Mesodermal cell (in vitro differentiated cells): ENCODE data around the gene MBD3.

Experiments used
- H3K27ac ChIP-seq: 2 replicates; pipeline ENCODE4 v1.7.0; 2013; ENCODE audit warnings: mild to moderate bottlenecking, low read depth, low read length, moderate library complexity; ENCODE audit not compliant: severe bottlenecking
- H3K36me3 ChIP-seq: 2 replicates; pipeline ENCODE4 v1.7.1; 2013; ENCODE audit warnings: mild to moderate bottlenecking, low read length, moderate library complexity; ENCODE audit not compliant: control insufficient read depth, insufficient read depth
- H3K4me1 ChIP-seq: one replicate; pipeline ENCODE4 v1.7.1; 2013; ENCODE audit warnings: mild to moderate bottlenecking, low read length; ENCODE audit not compliant: insufficient read depth, control insufficient read depth, poor library complexity, severe bottlenecking
- H3K4me3 ChIP-seq: 2 replicates; pipeline ENCODE4 v1.7.0; 2013; ENCODE audit warnings: low read length, control low read depth, mild to moderate bottlenecking; ENCODE audit not compliant: insufficient read depth, poor library complexity, severe bottlenecking; ENCODE audit errors: extremely low read depth
- H3K9me3 ChIP-seq: 2 replicates; pipeline ENCODE4 v1.7.1; 2013; ENCODE audit warnings: mild to moderate bottlenecking, low read length, moderate library complexity; ENCODE audit not compliant: control insufficient read depth
- WGBS, 2 experiments: methylation state at CpG; one replicate each; pipeline ENCODE4 v1.1.5; 2013; ENCODE audit warnings: missing lambda C conversion rate in 2 of 2; ENCODE audit not compliant: insufficient coverage in 2 of 2; 5-methylcytosine and 5-hydroxymethylcytosine counted together

MBD3 gene

DNA sequence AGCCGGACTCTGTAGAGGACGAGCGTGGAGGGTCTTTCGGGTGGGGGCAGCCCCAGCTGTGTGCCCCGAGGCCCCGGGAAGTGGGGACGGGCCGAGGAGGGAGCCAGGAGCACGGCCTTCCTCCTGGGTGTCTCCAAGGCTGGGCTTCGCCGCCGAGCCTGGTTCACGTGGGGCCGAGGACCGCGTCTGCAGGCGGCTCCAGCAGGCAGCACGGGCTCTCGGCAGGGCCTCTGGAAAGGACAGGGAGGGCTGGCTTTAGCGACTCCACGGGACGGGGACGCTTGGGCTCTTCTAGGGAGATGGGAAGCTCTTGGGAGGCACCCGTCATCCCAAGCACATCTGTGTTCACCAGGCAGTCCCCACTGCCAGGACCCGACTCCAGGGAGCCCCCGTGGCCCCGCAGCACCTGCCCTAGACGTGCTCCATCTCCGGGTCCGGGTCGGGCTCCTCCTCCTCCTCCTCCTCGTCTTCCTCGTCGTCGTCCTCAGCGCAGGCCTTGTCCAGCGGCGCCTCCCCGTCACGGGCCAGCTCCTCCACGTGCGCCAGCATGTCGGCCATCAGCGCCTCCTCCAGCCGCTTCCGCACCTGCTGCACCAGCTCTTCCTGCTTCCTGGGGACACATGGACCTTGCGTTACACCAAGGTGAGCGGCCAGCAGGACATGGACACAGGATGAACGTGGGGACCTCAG is 14.6 kb downstream of the MBD3 start:
- 94 to 96% methylated on average over 47 to 48 of the region's 49 CpGs for whole genome bisulfite sequencing, 2 experiments
- no peak overlapping the region for H3K27ac ChIP-seq
- no peak overlapping the region for H3K4me3 ChIP-seq
- peaks cover 65% of the 10 kb centered on the region for H3K36me3 ChIP-seq
- H3K9me3 ChIP-seq: no peaks in the 10 kb centered on the region
- H3K4me1 ChIP-seq: no peaks in the 10 kb centered on the region

DNA sequence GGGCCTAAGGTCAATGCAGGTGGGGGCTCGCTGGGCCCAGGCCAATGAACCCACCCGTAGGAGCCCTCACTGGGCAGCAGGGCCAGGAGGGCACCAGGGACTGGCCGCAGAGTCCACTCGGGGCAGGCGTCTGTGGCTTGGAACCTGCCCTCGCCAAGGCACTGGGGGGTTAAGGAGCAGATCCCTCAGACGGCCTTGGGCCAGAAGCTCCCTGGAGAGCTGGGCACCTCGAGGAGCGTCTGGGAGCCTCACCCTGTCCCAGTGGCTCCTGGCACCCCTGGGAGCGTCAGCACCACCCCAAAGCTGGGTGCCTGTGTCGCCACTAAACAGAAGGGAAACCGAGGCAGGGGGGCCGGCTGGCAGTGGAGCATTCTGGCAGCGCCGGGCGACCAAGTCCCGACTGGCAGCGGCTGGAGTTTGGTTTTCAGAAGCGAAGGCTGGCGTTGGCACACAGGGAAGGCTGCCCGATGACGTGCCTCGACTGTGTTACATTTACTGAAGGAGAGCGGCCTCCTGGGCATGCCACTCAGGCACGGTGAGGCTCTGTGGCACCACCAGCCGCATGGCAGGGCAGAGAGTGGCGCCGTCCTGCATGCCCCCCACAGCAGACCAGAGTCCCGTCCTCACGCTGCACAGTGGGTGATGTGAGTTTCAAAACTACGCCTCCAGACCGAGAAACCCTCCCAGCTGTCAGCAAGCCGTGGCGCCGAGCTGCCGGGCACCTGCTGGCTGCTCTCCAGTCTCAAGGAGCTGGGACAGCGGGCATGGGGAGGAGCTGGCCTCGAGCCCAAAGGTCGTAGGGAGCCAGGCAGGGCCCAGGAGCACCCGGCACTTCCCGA is 15.4 kb downstream of the MBD3 start:
- 94 to 96% methylated on average over 39 to 41 of the region's 41 CpGs for WGBS, 2 experiments
- no peaks in the 10 kb centered on the region for H3K4me1 ChIP-seq
- no peak overlapping the region for H3K4me3 ChIP-seq
- peaks cover 58% of the 10 kb centered on the region for H3K36me3 ChIP-seq
- no peak overlapping the region for H3K27ac ChIP-seq
- no peaks in the 10 kb centered on the region for H3K9me3 ChIP-seq

DNA sequence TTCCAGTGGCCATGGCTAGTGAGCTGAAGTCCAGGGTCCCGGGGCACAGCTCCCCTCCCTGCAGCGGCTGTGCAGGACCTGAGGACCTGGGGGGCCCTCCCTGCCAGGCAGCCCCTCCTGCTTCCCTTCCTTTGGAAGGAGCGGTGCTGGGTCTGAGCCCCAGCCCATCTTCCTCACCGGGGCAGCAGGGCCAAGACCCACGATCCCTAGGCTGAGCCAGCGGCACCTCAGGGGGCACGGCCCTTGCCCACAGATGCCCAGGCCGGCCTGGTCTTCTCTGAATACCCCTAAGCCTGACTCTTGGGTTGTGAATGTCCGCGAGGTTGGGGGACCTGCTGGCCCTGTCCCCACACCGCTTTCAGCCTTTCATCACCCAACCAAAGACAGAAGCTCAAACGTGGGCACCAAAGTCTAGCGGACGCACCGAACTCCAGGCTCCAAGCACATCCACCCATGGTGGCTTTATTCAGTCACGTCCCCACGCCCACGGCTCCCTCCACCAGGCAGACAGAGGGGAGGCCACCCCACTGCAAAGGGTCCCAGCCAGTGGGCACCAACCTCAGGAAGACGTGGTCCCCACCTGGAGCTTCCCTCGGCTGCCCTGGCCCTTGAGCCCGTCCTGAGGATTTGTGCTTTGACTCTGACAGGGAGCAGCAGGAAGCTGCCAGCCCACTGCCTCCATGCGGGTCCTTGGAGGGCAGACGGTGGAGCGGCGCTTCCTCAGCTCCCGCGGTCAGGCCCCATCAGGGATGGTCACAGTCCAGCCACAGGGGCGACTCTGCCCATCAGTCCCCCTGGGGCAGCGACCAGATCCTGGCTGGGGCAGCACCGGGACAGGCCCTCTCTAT is 16.2 kb downstream of the MBD3 start:
- H3K9me3 ChIP-seq: no peaks in the 10 kb centered on the region
- WGBS, 2 experiments: 96 to 97% methylated on average over 28 to 29 of the region's 30 CpGs
- H3K27ac ChIP-seq: no peak overlapping the region
- no peak overlapping the region for H3K4me3 ChIP-seq
- no peaks in the 10 kb centered on the region for H3K4me1 ChIP-seq
- H3K36me3 ChIP-seq: peaks cover 50% of the 10 kb centered on the region

DNA sequence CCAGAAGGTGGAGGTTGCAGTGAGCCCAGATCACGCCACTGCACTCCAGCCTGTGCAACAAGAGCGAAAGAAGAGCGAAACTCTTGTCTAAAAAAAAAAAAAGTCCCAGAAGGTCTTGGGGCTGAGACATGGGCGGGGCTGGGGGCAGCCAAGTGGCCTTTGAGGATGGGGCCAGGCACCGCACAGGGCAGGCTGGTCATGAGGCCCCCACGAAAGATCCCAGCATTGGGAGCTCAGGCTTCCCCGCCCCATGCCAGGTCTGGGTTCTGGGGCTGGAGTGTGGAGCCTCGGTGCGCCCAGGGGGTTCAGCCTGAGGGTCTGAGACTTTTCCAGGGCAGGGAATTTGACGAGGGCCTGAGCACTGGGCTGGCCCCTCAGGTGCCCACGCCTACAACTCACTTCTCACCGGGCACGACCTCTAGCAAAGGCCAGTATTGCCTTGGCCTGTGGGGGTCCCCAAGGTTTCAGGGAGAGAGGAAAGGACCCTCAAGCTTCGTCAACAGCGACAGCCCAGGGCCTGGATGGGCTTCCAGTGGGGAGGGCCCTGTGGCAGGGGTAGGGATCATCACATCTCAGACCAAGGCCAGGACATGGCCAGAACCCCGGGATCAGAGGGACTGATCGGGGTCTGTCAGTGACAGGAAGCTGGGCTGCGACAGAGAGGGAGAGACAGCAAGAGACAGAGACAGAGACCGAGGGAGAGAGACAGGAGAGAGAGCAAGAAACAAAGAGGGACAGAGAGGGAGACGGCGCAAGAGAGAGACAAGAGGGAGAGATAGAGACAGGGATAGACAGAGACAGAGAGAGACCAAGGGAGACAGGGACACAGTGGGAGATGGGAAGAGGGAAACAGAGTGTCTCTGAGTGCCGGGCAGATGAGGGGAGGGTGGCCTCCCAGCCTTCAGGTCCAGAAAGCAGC is 17.1 kb downstream of the MBD3 start:
- 96 to 97% methylated on average over 22 of the region's 22 CpGs for WGBS, 2 experiments
- no peak overlapping the region for H3K4me3 ChIP-seq
- peak overlapping the region; percentile 41 for H3K27ac ChIP-seq
- H3K4me1 ChIP-seq: no peaks in the 10 kb centered on the region
- H3K36me3 ChIP-seq: peaks cover 41% of the 10 kb centered on the region
- no peaks in the 10 kb centered on the region for H3K9me3 ChIP-seq

DNA sequence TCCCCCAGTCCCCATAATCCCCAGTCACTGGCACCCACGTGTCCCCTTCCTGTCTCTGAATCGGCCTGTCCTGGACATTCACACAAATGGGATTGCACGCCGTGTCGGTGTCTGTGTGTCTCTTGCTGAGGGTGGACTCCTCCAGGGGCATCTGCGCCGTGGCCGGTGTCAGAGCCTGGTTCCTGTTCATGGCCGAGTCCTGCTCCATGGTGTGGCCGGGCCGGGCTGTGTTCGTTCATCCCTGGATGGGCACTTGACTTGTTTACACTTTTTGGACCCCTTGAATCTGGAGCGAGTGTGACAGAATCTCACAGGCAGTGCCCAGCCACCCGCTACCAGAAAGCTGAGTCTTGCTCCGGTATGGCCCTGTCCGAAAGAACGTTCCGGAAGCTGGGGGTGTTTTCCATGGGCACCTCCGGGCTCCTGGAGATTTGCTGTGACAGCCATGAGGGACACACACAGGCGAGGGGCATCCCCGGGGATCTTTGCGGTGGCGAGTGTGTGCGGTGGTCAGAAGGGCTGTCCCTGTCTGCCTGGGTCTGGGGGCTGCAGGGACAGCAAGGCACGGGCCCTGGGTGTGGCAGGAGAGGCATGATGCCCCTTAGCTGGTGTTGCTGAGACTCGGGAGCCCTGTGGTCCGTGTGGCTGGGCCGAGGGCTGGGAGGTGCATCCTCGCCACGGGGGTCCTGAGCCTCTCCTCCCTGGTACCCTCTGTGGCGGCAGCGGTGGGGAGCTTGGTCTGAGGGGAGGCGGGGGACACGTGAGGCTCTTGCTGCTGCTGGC is 18.1 kb downstream of the MBD3 start:
- WGBS, 2 experiments: 92 to 94% methylated on average over 27 to 32 of the region's 34 CpGs
- no peaks in the 10 kb centered on the region for H3K4me1 ChIP-seq
- peaks cover 31% of the 10 kb centered on the region for H3K36me3 ChIP-seq
- no peak overlapping the region for H3K27ac ChIP-seq
- no peak overlapping the region for H3K4me3 ChIP-seq
- H3K9me3 ChIP-seq: no peaks in the 10 kb centered on the region

DNA sequence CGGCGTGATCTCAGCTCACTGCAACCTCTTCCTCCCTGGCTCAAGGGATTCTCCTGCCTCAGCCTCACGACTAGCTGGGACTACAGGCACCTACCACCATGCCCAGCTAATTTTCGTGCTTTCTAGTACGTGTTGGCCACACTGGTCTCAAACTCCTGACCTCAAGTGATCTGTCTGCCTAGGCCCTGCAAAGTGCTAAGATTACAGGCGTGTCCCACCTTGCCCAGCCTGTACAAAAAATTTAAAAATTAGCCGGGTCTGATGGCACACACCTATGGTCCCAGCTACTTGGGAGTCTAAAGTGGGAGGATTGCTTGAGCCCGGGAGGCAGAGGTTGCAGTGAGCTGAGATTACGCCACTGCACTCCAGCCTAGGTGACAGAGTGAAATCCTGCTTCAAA is 19.9 kb downstream of the MBD3 start:
- H3K27ac ChIP-seq: no peak overlapping the region
- no peak overlapping the region for H3K4me3 ChIP-seq
- 87 to 94% methylated on average over 5 to 8 of the region's 9 CpGs for WGBS, 2 experiments

DNA sequence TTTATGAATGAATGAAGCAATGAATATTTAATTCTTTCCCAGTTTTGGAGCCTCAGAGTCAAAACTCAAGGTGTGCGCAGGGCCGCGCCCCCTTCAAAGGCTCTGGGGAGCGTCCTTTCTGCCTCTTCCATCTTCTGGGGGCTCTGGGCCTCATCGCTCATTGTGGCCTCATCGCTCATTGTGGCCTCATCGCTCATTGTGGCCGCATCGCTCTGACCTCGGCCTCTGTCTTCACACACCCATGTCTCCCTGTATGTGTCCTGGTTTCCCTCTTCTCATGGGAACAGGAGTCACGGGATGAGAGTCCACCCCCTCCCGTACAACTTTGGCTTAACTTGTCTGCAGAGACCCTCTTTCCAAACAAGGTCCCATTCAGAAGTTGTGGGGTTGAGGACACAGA is 21.3 kb downstream of the MBD3 start:
- no peak overlapping the region for H3K27ac ChIP-seq
- WGBS, 2 experiments: 96 to 97% methylated on average over 11 to 12 of the region's 12 CpGs
- no peaks in the 10 kb centered on the region for H3K9me3 ChIP-seq
- peaks cover 4% of the 10 kb centered on the region for H3K36me3 ChIP-seq
- no peaks in the 10 kb centered on the region for H3K4me1 ChIP-seq
- no peak overlapping the region for H3K4me3 ChIP-seq

More for the DNA sequence above, 19.9 kb downstream of the MBD3 start:
- H3K36me3 ChIP-seq: peaks cover 18% of the 10 kb centered on the region
- H3K9me3 ChIP-seq: no peaks in the 10 kb centered on the region
- H3K4me1 ChIP-seq: no peaks in the 10 kb centered on the region

DNA sequence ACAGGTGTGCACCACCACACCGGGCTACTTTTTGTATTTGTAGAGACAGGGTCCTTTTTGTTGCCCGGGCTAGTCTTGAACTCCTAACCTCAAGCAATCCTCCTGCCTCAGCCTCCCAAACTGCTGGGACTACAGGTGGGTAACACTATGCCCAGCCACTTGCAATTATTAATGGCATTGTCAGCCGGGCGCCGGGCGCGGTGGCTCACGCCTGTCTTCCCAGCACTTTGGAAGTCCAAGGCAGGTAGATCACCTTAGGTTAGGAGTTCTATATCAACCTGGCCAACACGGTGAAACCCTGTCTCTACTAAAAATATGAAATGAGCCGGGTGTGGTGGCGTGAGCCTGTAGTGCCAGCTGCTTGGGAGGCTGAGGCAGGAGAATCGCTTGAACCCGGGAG is 21.8 kb downstream of the MBD3 start:
- Histone ChIP-seq H3K36me3 (peaks cover 4% of the 10 kb centered on the region), H3K4me3 (no peak overlapping the region), H3K4me1 (no peaks in the 10 kb centered on the region), H3K9me3 (no peaks in the 10 kb centered on the region), H3K27ac (no peak overlapping the region)
- WGBS, 2 experiments: 86 to 95% methylated on average over 6 to 12 of the region's 13 CpGs

DNA sequence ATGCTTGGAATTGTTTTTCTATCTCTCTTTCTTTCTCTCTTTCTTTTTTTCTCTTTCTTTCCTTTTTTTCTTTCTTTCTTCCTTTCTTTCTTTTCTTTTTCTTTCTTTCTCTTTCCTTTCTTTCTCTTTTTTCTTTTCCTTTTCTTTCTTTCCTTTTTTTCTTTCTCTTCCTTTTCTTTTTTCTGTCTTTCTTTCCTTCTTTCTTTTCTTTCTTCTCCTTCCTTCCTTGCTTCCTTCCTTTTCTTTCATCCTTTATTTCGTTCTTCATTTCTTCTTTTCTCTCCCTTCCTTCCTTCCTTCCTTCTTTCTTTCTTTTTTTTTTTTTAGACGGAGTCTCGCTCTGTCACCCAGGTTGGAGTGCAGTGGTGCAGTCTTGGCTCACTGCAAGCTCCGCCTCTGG is 22.7 kb downstream of the MBD3 start:
- WGBS, 2 experiments: 45 to 72% methylated on average over 1 to 2 of the region's 4 CpGs
- Histone ChIP-seq H3K36me3 (peaks cover 11% of the 10 kb centered on the region), H3K4me3 (no peak overlapping the region), H3K9me3 (no peaks in the 10 kb centered on the region), H3K4me1 (peaks cover 4% of the 10 kb centered on the region), H3K27ac (no peak overlapping the region)
